Tibial nerve (tissue), 4 donors: Measurements from ENCODE around the gene ELOA.

ENCODE experiments used
- CTCF ChIP-seq, 5 experiments: fragments of 200-600 bp in 3 of 5; fragments of 450-650 bp in 2 of 5; sonication (generic) in 3 of 5; IDR thresholded peaks; one replicate each; pipeline ENCODE4 v1.5.1; 2016 to 2019; ENCODE audit warnings: antibody characterized with exemption in 5 of 5, mild to moderate bottlenecking in 3 of 5, moderate library complexity in 2 of 5
- EP300 ChIP-seq, 2 donors: sonication (generic); formaldehyde crosslinking; IDR thresholded peaks; one replicate each; pipeline ENCODE4 v1.6.1; 2017; ENCODE audit warnings: antibody characterized with exemption in 2 of 2, mild to moderate bottlenecking in 1 of 2
- POLR2A ChIP-seq, 2 donors: fragments of 450-650 bp; IDR thresholded peaks; one replicate each; pipeline ENCODE4 v1.6.1; 2017; ENCODE audit warnings: antibody characterized with exemption in 2 of 2, mild to moderate bottlenecking in 2 of 2, moderate library complexity in 2 of 2

GRCh38 chr1:23776217-23776616 is 32.9 kb downstream of the ELOA start:
- TF ChIP-seq CTCF (IDR thresholded peaks at IDR 0.05) (no peak), POLR2A (IDR thresholded peaks at IDR 0.05) (no peak), EP300 (IDR thresholded peaks at IDR 0.05) (no peak)
